Breast epithelium (tissue), 4 donors: Measurements from ENCODE around the gene POLR3H. TPM values are rescaled to one million over a fixed set of nuclear protein-coding genes. Genes with fewer than 3 reads are reported as not detected.

ENCODE experiments used
- DNase-seq, 2 donors: peaks; one replicate each; pipeline ENCODE4 v3.0.0-alpha.2; 2019; ENCODE audit warnings: low spot score in 2 of 2
- H3K27ac ChIP-seq, 2 donors: fragments of 200-600 bp; sonication (generic) in 1 of 2; one replicate each; pipeline ENCODE4 v1.5.1; 2016 to 2019; ENCODE audit warnings: mild to moderate bottlenecking in 1 of 2
- H3K27me3 ChIP-seq, 2 donors: fragments of 200-600 bp; sonication (generic) in 1 of 2; one replicate each; pipeline versions ENCODE4 v1.5.1 to v1.6.0; 2017 to 2019; ENCODE audit warnings: control low read depth in 1 of 2, mild to moderate bottlenecking in 1 of 2
- H3K36me3 ChIP-seq: fragments of 200-600 bp; one replicate; pipeline ENCODE4 v1.5.1; 2019
- H3K4me1 ChIP-seq, 2 donors: fragments of 200-600 bp; sonication (generic); one replicate each; pipeline ENCODE4 v1.5.1; 2016 to 2019; ENCODE audit warnings: control low read depth in 1 of 2
- H3K4me3 ChIP-seq, 3 donors: fragments of 200-600 bp; sonication (generic); 1 replicate in 2 of 3; 2 replicates in 1 of 3; pipeline ENCODE4 v1.5.1; 2016 to 2019; ENCODE audit warnings: mild to moderate bottlenecking in 3 of 3, moderate library complexity in 2 of 3
- H3K9me3 ChIP-seq, 2 donors: fragments of 200-600 bp; sonication (generic) in 1 of 2; one replicate each; pipeline ENCODE4 v1.5.1; 2016 to 2019; ENCODE audit warnings: control low read depth in 1 of 2
- POLR2A ChIP-seq: fragments of 450-650 bp; IDR thresholded peaks from one replicate; pipeline ENCODE4 v1.6.1; 2016; ENCODE audit warnings: antibody characterized with exemption, mild to moderate bottlenecking, moderate library complexity
- POLR2AphosphoS5 ChIP-seq, 3 donors: sonication (generic); formaldehyde crosslinking; IDR thresholded peaks; one replicate each; pipeline ENCODE4 v1.6.1; 2017; ENCODE audit warnings: antibody characterized with exemption in 3 of 3
- intact Hi-C: fragments of 100-400 bp; cut with DNase I; formaldehyde crosslinking; loops from one replicate; pipeline ENCODE4 v1.15.1; 2023; ENCODE audit warnings: low total_unique reads
- total RNA-seq, 3 donors: library from RNA; depleted of rRNA; stranded (reverse); fragments of >200 nt; gene quantifications; one replicate each; pipeline ENCODE4 v1.1.0, GENCODE V29; 2016
- TF ChIP-seq, protein P1 (sequence below), 3 donors: fragments of 450-650 bp; IDR thresholded peaks; one replicate each; pipeline ENCODE4 v1.5.1; 2016 to 2017; ENCODE audit warnings: antibody characterized with exemption in 3 of 3, mild to moderate bottlenecking in 3 of 3, moderate library complexity in 3 of 3

POLR3H gene
- total RNA-seq, 3 donors from 2014 or later = 18.2 to 26.5 (median 20.2) TPM

DNA sequence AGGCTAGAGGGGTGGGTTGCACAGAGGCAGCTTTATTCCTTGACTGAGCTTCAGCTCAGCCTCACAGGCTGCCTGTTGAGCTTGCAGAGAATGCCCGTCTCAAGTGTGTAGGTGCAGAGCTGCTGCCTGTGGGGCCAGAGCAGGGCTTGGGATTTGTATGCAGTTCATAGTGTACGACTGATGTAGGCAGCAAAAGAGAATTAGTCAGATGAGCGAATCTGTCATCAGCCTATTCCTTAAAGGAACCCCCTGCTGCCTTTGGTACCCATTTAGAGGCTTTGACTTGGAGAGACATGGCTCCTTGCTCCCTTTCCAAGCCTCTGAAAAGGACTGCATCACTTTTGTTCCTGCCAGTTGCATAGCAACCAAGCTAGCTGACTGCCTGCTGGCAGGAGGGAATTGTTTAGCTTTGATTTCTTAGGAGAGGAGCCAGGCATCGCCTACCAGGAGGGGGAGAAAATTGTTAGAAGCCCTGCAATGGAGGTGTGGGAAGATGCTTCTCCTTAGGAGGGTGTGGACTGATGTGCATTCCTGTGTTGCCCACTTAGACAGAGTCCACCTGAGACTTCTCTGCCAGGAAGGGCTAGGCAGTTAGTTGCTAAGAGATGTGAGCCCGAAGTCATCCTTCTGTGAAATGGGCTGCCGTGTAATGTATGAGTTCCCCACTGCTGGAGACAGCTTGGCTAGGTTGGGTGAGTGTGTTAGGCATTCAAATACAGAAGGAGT, 64.4 kb downstream of the POLR3H start:
- peaks cover 0 to 22% of the 10 kb centered on the region in 2 donors for H3K4me1 ChIP-seq
- intact Hi-C loops = loop anchor here (5.0 kb wide), 1 partner anchor 1687 kb away; no protein-coding TSS in a partner anchor
- DNase-seq = no peak
- no peaks in the 10 kb centered on the region for H3K27me3 ChIP-seq
- H3K4me3 ChIP-seq = no peak overlapping the region
- TF ChIP-seq POLR2A = no peak
- TF ChIP-seq, protein P1, sequence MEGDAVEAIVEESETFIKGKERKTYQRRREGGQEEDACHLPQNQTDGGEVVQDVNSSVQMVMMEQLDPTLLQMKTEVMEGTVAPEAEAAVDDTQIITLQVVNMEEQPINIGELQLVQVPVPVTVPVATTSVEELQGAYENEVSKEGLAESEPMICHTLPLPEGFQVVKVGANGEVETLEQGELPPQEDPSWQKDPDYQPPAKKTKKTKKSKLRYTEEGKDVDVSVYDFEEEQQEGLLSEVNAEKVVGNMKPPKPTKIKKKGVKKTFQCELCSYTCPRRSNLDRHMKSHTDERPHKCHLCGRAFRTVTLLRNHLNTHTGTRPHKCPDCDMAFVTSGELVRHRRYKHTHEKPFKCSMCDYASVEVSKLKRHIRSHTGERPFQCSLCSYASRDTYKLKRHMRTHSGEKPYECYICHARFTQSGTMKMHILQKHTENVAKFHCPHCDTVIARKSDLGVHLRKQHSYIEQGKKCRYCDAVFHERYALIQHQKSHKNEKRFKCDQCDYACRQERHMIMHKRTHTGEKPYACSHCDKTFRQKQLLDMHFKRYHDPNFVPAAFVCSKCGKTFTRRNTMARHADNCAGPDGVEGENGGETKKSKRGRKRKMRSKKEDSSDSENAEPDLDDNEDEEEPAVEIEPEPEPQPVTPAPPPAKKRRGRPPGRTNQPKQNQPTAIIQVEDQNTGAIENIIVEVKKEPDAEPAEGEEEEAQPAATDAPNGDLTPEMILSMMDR (IDR thresholded peaks at IDR 0.05) = no peak
- TF ChIP-seq POLR2AphosphoS5 (IDR thresholded peaks at IDR 0.05) = no peak
- no peaks in the 10 kb centered on the region for H3K36me3 ChIP-seq
- no peaks in the 10 kb centered on the region for H3K9me3 ChIP-seq
- peak overlapping the region; percentile 78 to 82 for H3K27ac ChIP-seq

DNA sequence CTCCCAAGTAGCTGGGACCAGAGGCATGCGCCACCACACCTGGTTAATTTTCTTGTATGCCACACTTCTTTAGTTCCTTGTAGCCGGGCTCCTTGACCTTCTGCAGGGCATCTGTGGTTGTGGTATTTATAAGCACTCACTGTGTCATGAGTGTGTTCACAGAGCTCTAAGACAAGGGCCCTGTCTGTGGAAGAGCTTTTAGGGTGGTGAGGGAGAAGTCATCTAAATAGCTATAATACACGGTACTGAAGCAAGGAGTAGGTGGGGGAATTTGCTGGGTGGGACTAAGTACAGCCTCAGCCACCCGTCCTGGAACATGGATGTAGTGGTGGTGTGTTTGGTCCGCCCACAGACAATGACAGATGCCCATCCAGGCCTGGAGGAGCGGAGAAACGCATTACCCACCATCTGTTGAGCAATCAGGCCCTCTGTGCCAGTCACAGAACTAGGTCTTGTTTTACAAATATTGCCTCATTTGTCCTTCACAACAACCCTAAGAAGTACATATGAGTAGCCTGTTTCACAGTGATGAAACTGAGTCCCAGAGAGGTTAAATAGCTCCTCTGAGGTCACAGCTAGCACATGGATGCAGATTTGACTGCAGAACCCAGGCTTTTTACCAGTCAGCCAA, 65.3 kb downstream of the POLR3H start:
- H3K27ac ChIP-seq = peak overlapping the region; percentile 78 to 82
- peaks cover 0 to 22% of the 10 kb centered on the region in 2 donors for H3K4me1 ChIP-seq
- no peak for DNase-seq

DNA sequence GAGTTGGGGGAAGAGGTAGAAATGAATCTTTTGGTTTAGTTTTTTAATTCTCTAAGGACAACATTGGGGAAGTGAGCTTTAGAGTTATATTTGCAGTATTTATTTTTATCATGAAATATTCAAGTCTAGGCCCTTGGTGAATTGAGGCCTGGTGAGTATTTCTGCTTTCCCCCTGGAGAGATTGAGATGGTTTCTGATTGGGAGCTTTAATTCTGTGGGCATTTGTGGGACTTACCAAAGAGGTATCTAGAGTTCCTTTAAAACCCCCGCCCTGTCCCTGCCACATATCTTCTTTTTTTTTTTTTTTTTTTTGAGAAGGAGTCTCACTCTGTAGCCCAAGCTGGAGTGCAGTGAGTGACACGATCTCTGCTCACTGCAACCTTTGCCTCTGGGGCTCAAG, 65.8 kb downstream of the POLR3H start:
- peak overlapping the region in 1 of 2 donors; percentile 82 for H3K27ac ChIP-seq
- TF ChIP-seq POLR2A (no peak), POLR2AphosphoS5 (IDR thresholded peaks at IDR 0.05) (no peak)
- TF ChIP-seq, protein P1 (IDR thresholded peaks at IDR 0.05) = no peak

More for the DNA sequence above, 65.3 kb downstream of the POLR3H start:
- intact Hi-C loops = loop anchor here (5.0 kb wide), 1 partner anchor 1688 kb away; no protein-coding TSS in a partner anchor
- TF ChIP-seq, protein P1 (IDR thresholded peaks at IDR 0.05) = no peak
- TF ChIP-seq POLR2A (no peak), POLR2AphosphoS5 (IDR thresholded peaks at IDR 0.05) (peak in 1 of 3 donors; percentile 28)
- Histone ChIP-seq H3K27me3 (no peaks in the 10 kb centered on the region), H3K4me3 (no peak overlapping the region), H3K9me3 (no peaks in the 10 kb centered on the region), H3K36me3 (no peaks in the 10 kb centered on the region)

More for the DNA sequence above, 65.8 kb downstream of the POLR3H start:
- no peaks in the 10 kb centered on the region for H3K36me3 ChIP-seq
- intact Hi-C loops = loop anchor here (5.0 kb wide), 1 partner anchor 1689 kb away; no protein-coding TSS in a partner anchor
- H3K4me3 ChIP-seq = no peak overlapping the region
- no peak for DNase-seq
- H3K27me3 ChIP-seq = no peaks in the 10 kb centered on the region
- peaks cover 0 to 22% of the 10 kb centered on the region in 2 donors for H3K4me1 ChIP-seq
- no peaks in the 10 kb centered on the region for H3K9me3 ChIP-seq

Other genes starting within 250 kb of the POLR3H start
- 10 to 100 TPM; 24.0 to 33.1 (median 32.2) TPM for gene ZC3H7B, start 242.9 kb downstream of the POLR3H start, total RNA-seq
- 10 to 100 TPM in 2 of 3 donors, 1 to 10 TPM in 1; 8.8 to 26.6 (median 15.7) TPM for gene TEF, start 162.5 kb downstream of the POLR3H start, total RNA-seq
- 10 to 100 TPM; 28.8 to 61.9 (median 45.8) TPM for gene TOB2, start 97.7 kb downstream of the POLR3H start, total RNA-seq
- gene PHF5A, start 75.8 kb downstream of the POLR3H start, total RNA-seq = 10 to 100 TPM; 42.0 to 46.0 (median 43.8) TPM
- gene ACO2, start 75.4 kb downstream of the POLR3H start, total RNA-seq = 10 to 100 TPM; 58.1 to 92.2 (median 65.2) TPM
- 1 to 10 TPM in 2 of 3 donors, not detected in 1; 1.6 to 1.9 TPM for gene CSDC2, start 16.5 kb upstream of the POLR3H start, total RNA-seq
- 10 to 100 TPM; 42.7 to 74.1 (median 48.5) TPM for gene PMM1, start 45.4 kb upstream of the POLR3H start, total RNA-seq
- 10 to 100 TPM; 17.0 to 23.5 (median 21.0) TPM for gene DESI1, start 76.6 kb upstream of the POLR3H start, total RNA-seq
- 100 to 1,000 TPM; 194 to 232 (median 220) TPM for gene XRCC6, start 76.8 kb upstream of the POLR3H start, total RNA-seq
- gene SNU13, start 144.4 kb upstream of the POLR3H start, total RNA-seq = 100 to 1,000 TPM in 2 of 3 donors, 10 to 100 TPM in 1; 97.9 to 145 (median 127) TPM
- gene MEI1, start 155.0 kb upstream of the POLR3H start, total RNA-seq = 10 to 100 TPM in 1 of 3 donors, 1 to 10 TPM in 2; 1.3 to 12.1 (median 4.3) TPM